HepG2 (cell line): ENCODE data around the gene FAT2. TPM values are rescaled to one million over a fixed set of nuclear protein-coding genes. Genes with fewer than 3 reads are reported as not detected.

Experiments used
- ATAC-seq: fragments of 200-7000 bp; cut with Tn5 transposase; 3 replicates; pipeline ENCODE4 v1.9.1; 2020; ENCODE audit warnings: mild to moderate bottlenecking, moderate library complexity
- BruUV-seq: library from RNA; stranded (reverse); fragments of 400-500 nt; replicated peaks from 2 replicates; lab custom pipeline; 2021; lab: Mats Ljungman, UMichigan
- CTCF ChIA-PET: fragments of 300-600 bp; formaldehyde crosslinking; extraction: SDS; loops from one replicate; lab custom pipeline; 2021; ENCODE audit warnings: low total read pairs, inconsistent platforms, low intra/inter-chr PET ratio; lab: Yijun Ruan, JAX
- POLR2A ChIA-PET: fragments of 350-600 bp; sonication (Branson Sonifier 250); formaldehyde crosslinking; loops from one replicate; lab custom pipeline; 2020; ENCODE audit warnings: antibody characterized with exemption, inconsistent platforms; lab: Yijun Ruan, JAX
- DNase-seq: peaks from one replicate; pipeline ENCODE4 v3.0.0-alpha.2; 2015; ENCODE audit warnings: low spot score
- FAIRE-seq: peaks from 3 replicates; lab custom pipeline; 2011; peaks lifted over from hg19 to GRCh38; lab: Jason Lieb, UNC
- H2AFZ ChIP-seq: one replicate; pipeline ENCODE4 v1.6.1; 2011; ENCODE audit warnings: low read length, inconsistent platforms
- H3K27ac ChIP-seq: fragments of 300-600 bp; 3 replicates; pipeline ENCODE4 v1.8.0; 2011; ENCODE audit warnings: mixed run types, mild to moderate bottlenecking, mixed read lengths, low read length, inconsistent platforms; ENCODE audit not compliant: insufficient read depth; ENCODE audit errors: extremely low read length
- H3K27me3 ChIP-seq, 2 experiments: fragments of 200-600 bp in 1 of 2; 2 replicates in 1 of 2; 3 replicates in 1 of 2; pipeline versions ENCODE4 v1.6.0 to v1.8.0; 2011; ENCODE audit warnings: low read length in 2 of 2, mild to moderate bottlenecking in 2 of 2, moderate library complexity in 2 of 2, inconsistent platforms in 1 of 2; ENCODE audit not compliant: insufficient read depth in 2 of 2, control insufficient read depth in 1 of 2
- H3K36me3 ChIP-seq, 2 experiments: fragments of 200-600 bp in 1 of 2; replicated peaks in 1 of 2; 2 replicates in 1 of 2; 3 replicates in 1 of 2; pipeline versions ENCODE4 v1.5.1 to v1.8.0; 2011; ENCODE audit warnings: low read length in 2 of 2, inconsistent platforms in 1 of 2; ENCODE audit not compliant: insufficient read depth in 2 of 2, control insufficient read depth in 1 of 2
- H3K4me1 ChIP-seq: 2 replicates; pipeline ENCODE4 v1.5.1; 2012; ENCODE audit warnings: low read length, inconsistent platforms; ENCODE audit not compliant: insufficient read depth
- H3K4me2 ChIP-seq: 2 replicates; pipeline ENCODE4 v1.6.0; 2011; ENCODE audit warnings: low read depth, low read length, inconsistent platforms
- H3K4me3 ChIP-seq, 3 experiments: fragments of 200-600 bp in 1 of 3; sonication (generic), shearing (Covaris generic) in 1 of 3; replicated peaks in 1 of 3; 2 replicates each; pipeline ENCODE4 v1.5.1; 2011 to 2016; ENCODE audit warnings: low read length in 3 of 3, inconsistent platforms in 2 of 3, low read depth in 2 of 3, mild to moderate bottlenecking in 2 of 3, control low read depth in 1 of 3, mixed read lengths in 1 of 3; ENCODE audit not compliant: insufficient read depth in 1 of 3
- H3K79me2 ChIP-seq: one replicate; pipeline ENCODE4 v1.6.1; 2011; ENCODE audit warnings: low read length, inconsistent platforms; ENCODE audit not compliant: insufficient read depth
- H3K9ac ChIP-seq: 2 replicates; pipeline ENCODE4 v1.6.0; 2011; ENCODE audit warnings: mild to moderate bottlenecking, low read depth, low read length, inconsistent platforms; ENCODE audit not compliant: insufficient read depth
- H3K9me3 ChIP-seq: 2 replicates; pipeline ENCODE4 v1.5.1; 2012; ENCODE audit warnings: mild to moderate bottlenecking, low read length
- H4K20me1 ChIP-seq: 2 replicates; pipeline ENCODE4 v1.6.0; 2011; ENCODE audit warnings: inconsistent platforms, mild to moderate bottlenecking, low read length, moderate library complexity; ENCODE audit not compliant: insufficient read depth
- ARNT2 ChIP-seq: sonication (generic); formaldehyde crosslinking; IDR thresholded peaks from 2 replicates; pipeline ENCODE4 v1.8.0; 2022; ENCODE audit warnings: mild to moderate bottlenecking, low read depth, missing genetic modification reagents, moderate library complexity
- ATF1 ChIP-seq: IDR thresholded peaks from 2 replicates; pipeline ENCODE4 v1.6.1; 2016; ENCODE audit warnings: mild to moderate bottlenecking, control low read depth
- GATAD2A ChIP-seq: IDR thresholded peaks from 2 replicates; pipeline ENCODE4 v1.6.1; 2016
- HNF4A ChIP-seq: sonication (generic); formaldehyde crosslinking; IDR thresholded peaks from 2 replicates; pipeline ENCODE4 v1.4.0; 2020; ENCODE audit warnings: missing genetic modification reagents
- KLF12 ChIP-seq: sonication (generic); formaldehyde crosslinking; IDR thresholded peaks from 2 replicates; pipeline ENCODE4 v1.4.0; 2020; ENCODE audit warnings: missing genetic modification reagents, borderline replicate concordance
- MATR3 ChIP-seq: sonication (generic); formaldehyde crosslinking; IDR thresholded peaks from 2 replicates; pipeline ENCODE4 v1.4.0; 2020; ENCODE audit warnings: missing genetic modification reagents
- MED8 ChIP-seq: sonication (generic); formaldehyde crosslinking; IDR thresholded peaks from 2 replicates; pipeline ENCODE4 v1.8.1; 2023; ENCODE audit warnings: mild to moderate bottlenecking, missing genetic modification reagents; ENCODE audit not compliant: insufficient replicate concordance
- MTF2 ChIP-seq: sonication (generic); formaldehyde crosslinking; IDR thresholded peaks from 2 replicates; pipeline ENCODE4 v1.5.0; 2020; ENCODE audit warnings: missing genetic modification reagents, borderline replicate concordance
- SIX1 ChIP-seq: sonication (generic); formaldehyde crosslinking; IDR thresholded peaks from 2 replicates; pipeline ENCODE4 v1.4.0; 2020; ENCODE audit warnings: missing genetic modification reagents, borderline replicate concordance
- TERF1 ChIP-seq: sonication (generic); formaldehyde crosslinking; IDR thresholded peaks from 2 replicates; pipeline ENCODE4 v1.8.0; 2022; ENCODE audit warnings: mild to moderate bottlenecking, missing genetic modification reagents, moderate library complexity
- ZNF512 ChIP-seq: sonication (generic); formaldehyde crosslinking; IDR thresholded peaks from 2 replicates; pipeline ENCODE4 v1.4.0; 2020; ENCODE audit warnings: mild to moderate bottlenecking, missing genetic modification reagents
- ZNF558 ChIP-seq: sonication (generic); formaldehyde crosslinking; IDR thresholded peaks from 2 replicates; pipeline ENCODE4 v1.9.0; 2022; ENCODE audit warnings: mild to moderate bottlenecking, missing genetic modification reagents, borderline replicate concordance
- ZNF598 ChIP-seq: sonication (generic); formaldehyde crosslinking; IDR thresholded peaks from 2 replicates; pipeline ENCODE4 v1.5.1; 2020; ENCODE audit warnings: mild to moderate bottlenecking, missing genetic modification reagents, borderline replicate concordance
- WGBS: methylation state at CpG from one replicate; pipeline ENCODE4 v1.1.6; 2017; ENCODE audit warnings: low lambda C conversion rate; 5-methylcytosine and 5-hydroxymethylcytosine counted together
- in situ Hi-C: cut with HindIII; loops from 2 replicates; pipeline ENCODE4 v1.10.0; 2017; ENCODE audit warnings: low pct_unique_long_range_greater_than_20kb; ENCODE audit not compliant: extremely low pct_ligation_motif_present
- intact Hi-C: fragments of 100-400 bp; cut with micrococcal nuclease; formaldehyde crosslinking; loops from one replicate; pipeline ENCODE4 v1.10.0; 2022; ENCODE audit not compliant: unreplicated experiment
- polyA plus RNA-seq, 8 experiments: library from polyadenylated mRNA; depleted of rRNA in 3 of 8; stranded (reverse) in 7 of 8; unstranded in 1 of 8; fragments of >200 nt; fragmentation: Illumina TruSeq in 4 of 8; extraction: Trizol in 4 of 8; gene quantifications; 2 replicates each; pipeline versions ENCODE4 v1.2.1 to v1.2.3, GENCODE V29; 2011 to 2016; ENCODE audit warnings: low read depth in 4 of 8, missing spikeins in 1 of 8, mixed read lengths in 1 of 8; ENCODE audit not compliant: insufficient read depth in 1 of 8
- total RNA-seq, 5 experiments: library from RNA; depleted of rRNA; stranded (reverse); fragments of >200 nt; fragmentation: Illumina TruSeq; extraction: Trizol; gene quantifications; 2 replicates each; pipeline ENCODE4 v1.2.3, GENCODE V29; 2016; ENCODE audit warnings: low read depth in 1 of 5

The FAT2 gene
- total and polyA plus RNA-seq, 2 of the 13 experiments (the other 11 are each of a cell fraction or from before 2014, with no cell fraction given), result not detected

GRCh38 chr5:151584057-151584937, 6.8 kb downstream of the FAT2 start (continued):
- TF ChIP-seq TERF1 (CRISPR knock-in tag) (no peak), ARNT2 (CRISPR knock-in tag) (no peak)

- no peak for DNase-seq
- H2AFZ ChIP-seq, result no peak overlapping the region
- WGBS, result 43% methylated on average over 4 of the region's 6 CpGs
- ChIA-PET CTCF (no interaction called here), POLR2A (no interaction called here)
- no peak for ATAC-seq
- H3K9me3 ChIP-seq, result no peaks in the 10 kb centered on the region
- H3K9ac ChIP-seq, result no peak overlapping the region
- H3K36me3 ChIP-seq, result no peaks in the 10 kb centered on the region
- no peaks in the 10 kb centered on the region for H3K79me2 ChIP-seq
- no TSS peak for BruUV-seq
- TF ChIP-seq MTF2 (CRISPR knock-in tag), result no peak
- no peak for TF ChIP-seq KLF12 (CRISPR knock-in tag)
- no peak for TF ChIP-seq ZNF558 (CRISPR knock-in tag)
- no peak for TF ChIP-seq HNF4A (CRISPR knock-in tag)
- no peak for TF ChIP-seq MATR3
- TF ChIP-seq ATF1 (CRISPR knock-in tag), result no peak
- no peak for TF ChIP-seq ZNF512 (CRISPR knock-in tag)
- TF ChIP-seq ZNF598, result no peak
- no peak for TF ChIP-seq SIX1
- no peak for TF ChIP-seq GATAD2A (CRISPR knock-in tag)
- TF ChIP-seq MED8 (CRISPR knock-in tag), result no peak
- no peak overlapping the region for H3K27ac ChIP-seq
- no peak overlapping the region for H3K4me3 ChIP-seq
- no peaks in the 10 kb centered on the region; the same call in 1 of the 2 replicates for H4K20me1 ChIP-seq
- intact Hi-C loops (no loop called here), in situ Hi-C loops (no loop called here)
- H3K4me2 ChIP-seq, result no peak overlapping the region
- 0 out of 5 replicates have a peak, but pooled peaks cover 0 to 7% of the 10 kb centered on the region in 2 experiments for H3K27me3 ChIP-seq
- H3K4me1 ChIP-seq, result no peaks in the 10 kb centered on the region
- FAIRE-seq, result no peak
These were observed 9.1 kb downstream of the FAT2 start for GRCh38 chr5:151581812-151582583.
